Islet precursor cell (in vitro differentiated cells): ENCODE measurements around the gene OR6B3.
"Not testable (repeated sequence)": the region's sequence is repeated elsewhere in the genome, so short reads cannot be mapped to it uniquely, and the experiment has no call there.

Experiments
- DNase-seq: peaks from one replicate; pipeline ENCODE4 v3.0.0-alpha.2; 2018

OR6B3 gene

GRCh38 chr2:240053173-240054155 lies at the start of gene OR6B3:
OR6B3 (minus strand) TSS chr2:240053521.
- DNase-seq: no peak

- no peak for DNase-seq
Measured at GRCh38 chr2:240098349-240098748, 45.0 kb upstream of the OR6B3 start.

- peak; percentile 57 for DNase-seq
Measured at GRCh38 chr2:240095556-240096523, 42.5 kb upstream of the OR6B3 start.

- DNase-seq: no peak
Measured at GRCh38 chr2:240089306-240089705, 36.0 kb upstream of the OR6B3 start.

GRCh38 chr2:240086563-240086962 lies 33.2 kb upstream of the OR6B3 start:
- DNase-seq: no peak

GRCh38 chr2:240078631-240079030 lies 25.3 kb upstream of the OR6B3 start:
- no peak for DNase-seq

GRCh38 chr2:240077442-240077841 lies 24.1 kb upstream of the OR6B3 start:
- DNase-seq: no peak

- DNase-seq: no peak
Measured at GRCh38 chr2:240074545-240074944, 21.2 kb upstream of the OR6B3 start.

GRCh38 chr2:240070907-240071306 lies 17.6 kb upstream of the OR6B3 start:
- DNase-seq: no peak

GRCh38 chr2:240069829-240070228 lies 16.5 kb upstream of the OR6B3 start:
- no peak for DNase-seq

- DNase-seq: no peak
Measured at GRCh38 chr2:240068193-240068592, 14.9 kb upstream of the OR6B3 start.

- no peak for DNase-seq
Measured at GRCh38 chr2:240066489-240066888, 13.2 kb upstream of the OR6B3 start.

- no peak for DNase-seq
Measured at GRCh38 chr2:240064898-240065297, 11.6 kb upstream of the OR6B3 start.

GRCh38 chr2:240060977-240061591 lies 7.8 kb upstream of the OR6B3 start:
- no peak for DNase-seq

GRCh38 chr2:240056678-240057077 lies 3.4 kb upstream of the OR6B3 start:
- no peak for DNase-seq

GRCh38 chr2:240055177-240055917 lies 2.0 kb upstream of the OR6B3 start:
- no peak for DNase-seq

GRCh38 chr2:240052524-240052923 lies 797 bp downstream of the OR6B3 start:
- DNase-seq: no peak

GRCh38 chr2:240051697-240052096 lies 1.6 kb downstream of the OR6B3 start:
- no peak for DNase-seq

- DNase-seq: no peak
Measured at GRCh38 chr2:240050278-240050677, 3.0 kb downstream of the OR6B3 start.

- DNase-seq: no peak
Measured at GRCh38 chr2:240048237-240048636, 5.1 kb downstream of the OR6B3 start.

- no peak for DNase-seq
Measured at GRCh38 chr2:240045098-240045497, 8.2 kb downstream of the OR6B3 start.

- DNase-seq: not testable (repeated sequence)
Measured at GRCh38 chr2:240044096-240044495, 9.2 kb downstream of the OR6B3 start.
